Neural cell (in vitro differentiated cells): ENCODE measurements around the gene HAL. TPM values are rescaled to one million over a fixed set of nuclear protein-coding genes. Genes with fewer than 3 reads are reported as not detected.

Experiments
- H2AFZ ChIP-seq: fragments of 200-600, 300-800 bp; sonication (generic), shearing (Covaris generic); 2 replicates; pipeline ENCODE4 v1.6.0; 2014; ENCODE audit warnings: low read depth, mild to moderate bottlenecking, antibody characterized with exemption, low read length, moderate library complexity
- H3F3A ChIP-seq: fragments of 200-600 bp; shearing (Covaris generic); 2 replicates; pipeline ENCODE4 v1.6.1; 2016; ENCODE audit warnings: mild to moderate bottlenecking, moderate library complexity, mixed read lengths, antibody characterized with exemption, low read length; ENCODE audit not compliant: insufficient read depth, poor library complexity, severe bottlenecking
- H3K27ac ChIP-seq: fragments of 200-600, 300-800 bp; sonication (generic), shearing (Covaris generic); 2 replicates; pipeline ENCODE4 v1.5.1; 2014; ENCODE audit warnings: mild to moderate bottlenecking, low read length, moderate library complexity
- H3K27me3 ChIP-seq: fragments of 300-800, 200-600 bp; sonication (generic), shearing (Covaris generic); 2 replicates; pipeline ENCODE4 v1.6.0; 2014; ENCODE audit warnings: mild to moderate bottlenecking, low read depth, low read length, moderate library complexity; ENCODE audit not compliant: insufficient read depth
- H3K36me3 ChIP-seq: fragments of 300-800, 200-600 bp; sonication (generic), shearing (Covaris generic); 2 replicates; pipeline ENCODE4 v1.5.1; 2014; ENCODE audit warnings: mild to moderate bottlenecking, antibody characterized with exemption, low read length, moderate library complexity; ENCODE audit not compliant: insufficient read depth
- H3K4me2 ChIP-seq: fragments of 300-800, 200-600 bp; sonication (generic), shearing (Covaris generic); 2 replicates; pipeline ENCODE4 v1.6.0; 2014; ENCODE audit warnings: mild to moderate bottlenecking, low read length
- H3K4me3 ChIP-seq: fragments of 300-800, 200-600 bp; sonication (generic), shearing (Covaris generic); 2 replicates; pipeline ENCODE4 v1.5.1; 2014; ENCODE audit warnings: mild to moderate bottlenecking, low read length, moderate library complexity
- H3K79me2 ChIP-seq: fragments of 200-600 bp; shearing (Covaris generic); replicated peaks from 2 replicates; pipeline ENCODE4 v1.6.0; 2014; ENCODE audit warnings: mild to moderate bottlenecking, low read length, moderate library complexity; ENCODE audit not compliant: insufficient read depth
- H3K9ac ChIP-seq: fragments of 300-800, 200-600 bp; sonication (generic), shearing (Covaris generic); 2 replicates; pipeline ENCODE4 v1.6.1; 2016; ENCODE audit warnings: mild to moderate bottlenecking, low read length, mixed read lengths
- H3K9me2 ChIP-seq: fragments of 200-600 bp; shearing (Covaris generic); 2 replicates; pipeline ENCODE4 v1.6.1; 2016; ENCODE audit warnings: mild to moderate bottlenecking, low read length, mixed read lengths; ENCODE audit not compliant: insufficient read depth
- H3K9me3 ChIP-seq: fragments of 200-600, 300-800 bp; sonication (generic), shearing (Covaris generic); 2 replicates; pipeline ENCODE4 v1.6.1; 2016; ENCODE audit warnings: mild to moderate bottlenecking, mixed run types, low read length, moderate library complexity, mixed read lengths
- H4K20me1 ChIP-seq: fragments of 200-600 bp; shearing (Covaris generic); 2 replicates; pipeline ENCODE4 v1.6.1; 2016; ENCODE audit warnings: mild to moderate bottlenecking, mixed run types; ENCODE audit not compliant: insufficient read depth
- CTCF ChIP-seq: fragments of 450-650 bp; IDR thresholded peaks from 2 replicates; pipeline ENCODE4 v1.5.1; 2014; ENCODE audit warnings: antibody characterized with exemption, mild to moderate bottlenecking, moderate library complexity; ENCODE audit not compliant: poor library complexity, severe bottlenecking
- EP300 ChIP-seq: fragments of 450-650 bp; conservative IDR thresholded peaks from 2 replicates; pipeline ENCODE4 v1.6.1; 2014; ENCODE audit warnings: antibody characterized with exemption, mild to moderate bottlenecking, moderate library complexity; ENCODE audit not compliant: poor library complexity, severe bottlenecking
- EZH2 ChIP-seq: fragments of 200-600, 300-800 bp; shearing (Covaris generic), sonication (generic); IDR thresholded peaks from 2 replicates; pipeline ENCODE4 v1.6.1; 2014; ENCODE audit warnings: antibody characterized with exemption, low read length, borderline replicate concordance, mild to moderate bottlenecking; ENCODE audit not compliant: insufficient read depth, poor library complexity, severe bottlenecking
- MXI1 ChIP-seq: fragments of 450-650 bp; conservative IDR thresholded peaks from 2 replicates; pipeline ENCODE4 v1.6.1; 2014; ENCODE audit warnings: antibody characterized with exemption, mild to moderate bottlenecking; ENCODE audit not compliant: poor library complexity, severe bottlenecking
- POLR2AphosphoS5 ChIP-seq: IDR thresholded peaks from 2 replicates; pipeline ENCODE4 v1.6.1; 2012
- RAD21 ChIP-seq: fragments of 450-650 bp; conservative IDR thresholded peaks from 2 replicates; pipeline ENCODE4 v1.6.1; 2014; ENCODE audit warnings: antibody characterized with exemption, mild to moderate bottlenecking, moderate library complexity
- REST ChIP-seq: IDR thresholded peaks from 2 replicates; pipeline ENCODE4 v1.6.1; 2012; ENCODE audit warnings: borderline replicate concordance
- SMC3 ChIP-seq: fragments of 450-650 bp; conservative IDR thresholded peaks from 2 replicates; pipeline ENCODE4 v1.6.1; 2014; ENCODE audit warnings: antibody characterized with exemption, mild to moderate bottlenecking, moderate library complexity; ENCODE audit not compliant: poor library complexity
- TAF1 ChIP-seq: IDR thresholded peaks from 2 replicates; pipeline ENCODE4 v1.6.1; 2012; ENCODE audit warnings: low read depth
- polyA plus RNA-seq: library from polyadenylated mRNA; depleted of rRNA; stranded (reverse); fragments of >200 nt; gene quantifications from 2 replicates; pipeline ENCODE4 v1.2.3, GENCODE V29; 2014

Gene HAL
- polyA plus RNA-seq, 1 donor from 2014 or later: not detected

- Histone ChIP-seq H3K9ac (no peak overlapping the region), H2AFZ (no peak overlapping the region), H3K4me3 (no peak overlapping the region), H4K20me1 (no peaks in the 10 kb centered on the region), H3K27ac (no peak overlapping the region), H3K36me3 (no peaks in the 10 kb centered on the region), H3K9me2 (no peaks in the 10 kb centered on the region), H3K79me2 (no peaks in the 10 kb centered on the region), H3K9me3 (no peaks in the 10 kb centered on the region), H3F3A (no peaks in the 10 kb centered on the region), H3K4me2 (no peak overlapping the region), H3K27me3 (no peaks in the 10 kb centered on the region)
- TF ChIP-seq POLR2AphosphoS5 (no peak), MXI1 (no peak), EZH2 (no peak), REST (no peak), RAD21 (no peak), SMC3 (no peak), CTCF (no peak)
These were observed 7.5 kb downstream of the HAL start for GRCh38 chr12:95988506-95989275.

GRCh38 chr12:95986635-95987570 lies 9.2 kb downstream of the HAL start:
- Histone ChIP-seq H3K4me2 (no peak overlapping the region), H2AFZ (no peak overlapping the region), H3K9me3 (no peaks in the 10 kb centered on the region), H3K27ac (no peak overlapping the region), H4K20me1 (no peaks in the 10 kb centered on the region), H3K4me3 (no peak overlapping the region), H3K9me2 (no peaks in the 10 kb centered on the region), H3K36me3 (no peaks in the 10 kb centered on the region), H3K79me2 (no peaks in the 10 kb centered on the region), H3K27me3 (no peaks in the 10 kb centered on the region), H3K9ac (no peak overlapping the region), H3F3A (no peaks in the 10 kb centered on the region)
- TF ChIP-seq RAD21 (no peak), TAF1 (no peak), SMC3 (no peak), MXI1 (no peak), EP300 (no peak), EZH2 (no peak), CTCF (no peak), REST (no peak)
